Bone marrow (tissue), 2 donors: Measurements from ENCODE around the gene TACO1.

Experiments
- DNase-seq, 2 donors: peaks; one replicate each; lab custom pipeline; 2025; lab: John Stamatoyannopoulos, UW

TACO1 gene

GRCh38 chr17:63601439-63602371 lies 1.0 kb downstream of the TACO1 start:
- DNase-seq, result no peak

GRCh38 chr17:63609816-63610573 lies 9.3 kb downstream of the TACO1 start:
- no peak for DNase-seq

GRCh38 chr17:63610854-63611253 lies 10.2 kb downstream of the TACO1 start:
- DNase-seq, result no peak

GRCh38 chr17:63611354-63611753 lies 10.7 kb downstream of the TACO1 start:
- no peak for DNase-seq

GRCh38 chr17:63613663-63614062 lies 13.0 kb downstream of the TACO1 start:
- DNase-seq, result no peak

- DNase-seq, result no peak
Observed at GRCh38 chr17:63621229-63621683, 20.6 kb downstream of the TACO1 start.

- peak; percentile 76 to 100 for DNase-seq
Observed at GRCh38 chr17:63621684-63622573, 21.2 kb downstream of the TACO1 start, which contains the start of gene MAP3K3. Gene MAP3K3, plus strand, starts transcription at chr17:63622417. Its CDS starts 343 bp downstream, at chr17:63622760.

GRCh38 chr17:63622574-63623390 lies 22.1 kb downstream of the TACO1 start:
- peak; percentile 53 to 64 for DNase-seq

GRCh38 chr17:63623786-63624530 lies 23.3 kb downstream of the TACO1 start:
- DNase-seq, result no peak

- no peak for DNase-seq
Observed at GRCh38 chr17:63624531-63624880, 23.8 kb downstream of the TACO1 start.

- DNase-seq, result peak in 1 of 2 donors; percentile 4
Observed at GRCh38 chr17:63626551-63627180, 26.0 kb downstream of the TACO1 start.

GRCh38 chr17:63629627-63630026 lies 28.9 kb downstream of the TACO1 start:
- no peak for DNase-seq

GRCh38 chr17:63631062-63631461 lies 30.4 kb downstream of the TACO1 start:
- DNase-seq, result no peak

- DNase-seq, result no peak
Observed at GRCh38 chr17:63631626-63632025, 30.9 kb downstream of the TACO1 start.

- DNase-seq, result no peak
Observed at GRCh38 chr17:63633742-63634141, 33.0 kb downstream of the TACO1 start.

GRCh38 chr17:63634163-63634562 lies 33.5 kb downstream of the TACO1 start:
- DNase-seq, result peak in 1 of 2 donors; percentile 67

GRCh38 chr17:63634816-63635215 lies 34.1 kb downstream of the TACO1 start:
- no peak for DNase-seq

GRCh38 chr17:63635290-63635689 lies 34.6 kb downstream of the TACO1 start:
- DNase-seq, result no peak

- no peak for DNase-seq
Observed at GRCh38 chr17:63635787-63636186, 35.1 kb downstream of the TACO1 start.

- no peak for DNase-seq
Observed at GRCh38 chr17:63639125-63639524, 38.4 kb downstream of the TACO1 start.
